ENCODE results near the gene PTPRC. TPM values are rescaled to one million over a fixed set of nuclear protein-coding genes. Genes with fewer than 3 reads are reported as not detected.

PTPRC gene
- total RNA-seq, 3 donors from 2014 or later = 17.9 to 29.4 (median 18.0) TPM

GRCh38 chr1:198725090-198725489 lies 86.2 kb downstream of the PTPRC start:
- TF ChIP-seq CTCF (IDR thresholded peaks at IDR 0.05) = no peak
- no peaks in the 10 kb centered on the region for H3K36me3 ChIP-seq (ENCODE audit: low read depth)
- DNase-seq = no peak
- no peaks in the 10 kb centered on the region for H3K9me3 ChIP-seq
- ATAC-seq = no peak
- intact Hi-C loops (cut with DNase I, micrococcal nuclease) = no loop called here
- no peaks in the 10 kb centered on the region for H3K4me1 ChIP-seq (ENCODE audit: low read depth)
- H3K4me3 ChIP-seq = no peak overlapping the region

- DNase-seq (no peak), ATAC-seq (no peak)
- Histone ChIP-seq H3K4me3 (no peak overlapping the region), H3K36me3 (ENCODE audit: low read depth) (no peaks in the 10 kb centered on the region), H3K9me3 (no peaks in the 10 kb centered on the region), H3K4me1 (ENCODE audit: low read depth) (no peaks in the 10 kb centered on the region)
- TF ChIP-seq CTCF (IDR thresholded peaks at IDR 0.05) = no peak
- intact Hi-C loops (cut with DNase I, micrococcal nuclease) = no loop called here
These were observed 87.6 kb downstream of the PTPRC start for GRCh38 chr1:198726455-198726854.

DNA sequence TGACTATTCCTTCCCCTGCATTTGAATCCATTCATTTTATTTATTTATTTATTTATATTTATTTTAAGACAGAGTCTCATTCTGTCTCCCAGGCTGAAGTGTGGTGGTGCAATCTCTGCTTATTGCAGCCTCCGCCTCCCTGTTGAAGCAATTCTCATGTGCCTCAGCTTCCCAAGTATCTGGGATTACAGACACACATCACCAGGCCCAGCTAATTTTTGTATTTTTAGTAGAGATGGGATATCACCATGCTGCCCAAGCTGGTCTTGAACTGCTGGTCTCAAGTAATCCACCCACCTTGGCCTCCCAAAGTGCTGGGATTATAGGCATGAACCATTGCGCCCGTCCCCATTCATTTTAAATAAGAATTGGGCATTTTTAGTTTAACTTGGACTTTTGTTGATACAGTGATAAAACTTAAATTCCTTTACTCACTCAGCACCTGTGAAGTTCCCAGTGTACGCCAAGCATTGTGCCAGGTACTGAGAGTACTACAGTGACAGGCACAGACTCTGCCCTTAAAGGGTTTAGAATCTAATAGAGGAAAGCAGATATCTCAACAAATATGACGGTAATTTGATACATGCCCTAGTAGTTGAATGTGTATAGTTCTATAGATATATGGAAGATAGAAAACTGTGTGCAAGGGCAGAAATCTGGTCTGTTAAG lies 90.5 kb downstream of the PTPRC start:
- Histone ChIP-seq H3K4me3 (no peak overlapping the region), H3K36me3 (ENCODE audit: low read depth) (no peaks in the 10 kb centered on the region), H3K4me1 (ENCODE audit: low read depth) (no peaks in the 10 kb centered on the region), H3K9me3 (no peaks in the 10 kb centered on the region)
- ATAC-seq (no peak), DNase-seq (no peak)
- intact Hi-C loops (cut with DNase I, micrococcal nuclease) = no loop called here
- no peak for TF ChIP-seq CTCF (IDR thresholded peaks at IDR 0.05)

DNA sequence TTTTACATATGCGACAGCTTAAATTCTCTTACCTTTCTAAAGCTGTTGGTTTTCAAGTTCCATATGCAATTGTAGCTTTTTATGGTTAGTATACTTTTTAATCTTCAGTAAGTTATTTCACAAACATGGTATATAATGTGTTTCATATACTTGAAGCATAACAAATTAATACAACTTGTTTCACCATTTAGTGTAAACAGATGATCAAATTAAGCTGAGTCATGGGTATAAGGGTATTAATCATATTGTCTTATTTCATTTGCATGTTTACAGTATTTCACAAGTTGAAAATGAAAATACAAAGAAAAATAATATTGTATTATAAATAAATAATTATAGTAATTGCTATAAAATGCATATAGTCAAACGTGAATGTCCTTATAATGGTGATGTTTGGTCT lies 92.1 kb downstream of the PTPRC start:
- Histone ChIP-seq H3K9me3 (no peaks in the 10 kb centered on the region), H3K4me1 (ENCODE audit: low read depth) (no peaks in the 10 kb centered on the region), H3K36me3 (ENCODE audit: low read depth) (no peaks in the 10 kb centered on the region), H3K4me3 (no peak overlapping the region)
- DNase-seq (no peak), ATAC-seq (no peak)
- no peak for TF ChIP-seq CTCF (IDR thresholded peaks at IDR 0.05)
- intact Hi-C loops (cut with DNase I, micrococcal nuclease) = no loop called here

DNA sequence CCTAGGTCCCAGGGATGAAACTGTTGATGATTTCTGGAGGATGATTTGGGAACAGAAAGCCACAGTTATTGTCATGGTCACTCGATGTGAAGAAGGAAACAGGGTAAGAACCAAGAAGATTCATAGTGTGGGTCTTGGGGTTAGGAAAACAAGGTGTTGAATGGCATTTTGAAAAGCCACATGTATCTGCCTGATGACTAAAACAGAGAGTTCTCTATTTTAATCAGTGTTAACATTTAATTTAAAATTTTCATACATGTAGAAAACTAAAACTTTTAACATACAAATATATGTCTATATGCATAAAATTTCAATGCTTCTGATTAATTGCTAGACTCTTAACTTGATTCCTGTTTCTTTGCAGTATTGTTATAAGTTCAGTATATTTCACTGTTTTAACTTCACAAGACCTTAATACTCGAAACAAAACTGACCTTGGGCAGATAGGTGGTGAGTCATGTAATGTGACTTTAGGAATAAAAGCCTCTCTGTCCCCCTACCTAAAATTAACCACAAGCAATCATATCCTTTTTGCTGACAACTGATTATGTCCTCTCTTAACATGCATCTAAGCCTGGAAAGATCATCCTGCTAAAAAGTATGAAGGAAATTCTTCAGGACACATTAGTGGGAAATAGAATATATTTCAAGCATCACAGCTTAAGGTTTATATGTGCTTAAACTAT lies 95.6 kb downstream of the PTPRC start:
- Histone ChIP-seq H3K36me3 (ENCODE audit: low read depth) (no peaks in the 10 kb centered on the region), H3K4me3 (no peak overlapping the region), H3K4me1 (ENCODE audit: low read depth) (no peaks in the 10 kb centered on the region), H3K9me3 (no peaks in the 10 kb centered on the region)
- ATAC-seq (no peak), DNase-seq (no peak)
- no peak for TF ChIP-seq CTCF (IDR thresholded peaks at IDR 0.05)
- intact Hi-C loops (cut with DNase I, micrococcal nuclease) = no loop called here
